ENCODE measurements around the gene CFAP97.

DNA sequence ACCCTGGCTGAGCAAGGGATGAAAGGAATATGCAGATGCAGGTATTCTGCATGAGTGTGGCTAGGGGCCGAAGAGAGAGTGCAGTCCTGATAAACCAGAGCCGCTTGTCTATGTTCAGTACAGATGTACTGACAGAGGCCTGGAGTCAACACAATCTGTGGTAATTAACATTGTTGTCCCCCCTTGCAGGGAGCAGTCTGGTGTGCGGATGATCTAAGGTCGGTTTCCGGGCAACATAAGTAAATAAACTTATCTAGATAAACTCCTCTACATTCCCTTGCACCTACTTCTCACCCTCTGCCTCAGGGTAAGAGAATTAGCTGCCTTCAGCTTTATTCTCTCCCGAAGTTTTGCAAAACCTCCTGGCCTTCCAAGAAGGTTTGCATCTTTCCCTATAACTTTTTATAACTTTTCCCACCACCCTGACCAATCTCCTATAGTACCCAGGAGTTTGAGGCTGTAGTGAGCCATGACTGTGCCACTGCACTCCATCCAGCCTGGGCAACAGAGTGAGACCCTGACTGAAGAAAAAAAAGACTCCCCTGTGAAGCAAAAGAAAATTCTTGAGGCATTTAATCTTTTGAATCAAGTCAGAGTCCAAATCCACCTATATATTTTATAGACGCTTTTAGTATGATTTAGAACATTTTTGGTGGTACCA, 32.2 kb upstream of the CFAP97 start:
- TF ChIP-seq, protein P1, sequence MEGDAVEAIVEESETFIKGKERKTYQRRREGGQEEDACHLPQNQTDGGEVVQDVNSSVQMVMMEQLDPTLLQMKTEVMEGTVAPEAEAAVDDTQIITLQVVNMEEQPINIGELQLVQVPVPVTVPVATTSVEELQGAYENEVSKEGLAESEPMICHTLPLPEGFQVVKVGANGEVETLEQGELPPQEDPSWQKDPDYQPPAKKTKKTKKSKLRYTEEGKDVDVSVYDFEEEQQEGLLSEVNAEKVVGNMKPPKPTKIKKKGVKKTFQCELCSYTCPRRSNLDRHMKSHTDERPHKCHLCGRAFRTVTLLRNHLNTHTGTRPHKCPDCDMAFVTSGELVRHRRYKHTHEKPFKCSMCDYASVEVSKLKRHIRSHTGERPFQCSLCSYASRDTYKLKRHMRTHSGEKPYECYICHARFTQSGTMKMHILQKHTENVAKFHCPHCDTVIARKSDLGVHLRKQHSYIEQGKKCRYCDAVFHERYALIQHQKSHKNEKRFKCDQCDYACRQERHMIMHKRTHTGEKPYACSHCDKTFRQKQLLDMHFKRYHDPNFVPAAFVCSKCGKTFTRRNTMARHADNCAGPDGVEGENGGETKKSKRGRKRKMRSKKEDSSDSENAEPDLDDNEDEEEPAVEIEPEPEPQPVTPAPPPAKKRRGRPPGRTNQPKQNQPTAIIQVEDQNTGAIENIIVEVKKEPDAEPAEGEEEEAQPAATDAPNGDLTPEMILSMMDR (optimal IDR thresholded peaks at IDR 0.05 in 1 of 3, IDR thresholded peaks at IDR 0.05 in 1 of 3, conservative IDR thresholded peaks at IDR 0.05 in 1 of 3; ENCODE audit: extremely low read depth in 1 of 3, insufficient read depth in 2 of 3, low read length in 3 of 3) = no peak
- TF ChIP-seq EZH2 (IDR thresholded peaks at IDR 0.05; ENCODE audit: low read length) = no peak

Data from keratinocyte (primary cell).